A204.1 (cell line): ENCODE data around the gene ADD1.
"Not testable (repeated sequence)": the region's sequence is repeated elsewhere in the genome, so short reads cannot be mapped to it uniquely, and the experiment has no call there.

ENCODE experiments used
- FAIRE-seq: peaks from 2 replicates; lab custom pipeline; 2012; peaks lifted over from hg19 to GRCh38; lab: Jason Lieb, UNC

Gene ADD1

DNA sequence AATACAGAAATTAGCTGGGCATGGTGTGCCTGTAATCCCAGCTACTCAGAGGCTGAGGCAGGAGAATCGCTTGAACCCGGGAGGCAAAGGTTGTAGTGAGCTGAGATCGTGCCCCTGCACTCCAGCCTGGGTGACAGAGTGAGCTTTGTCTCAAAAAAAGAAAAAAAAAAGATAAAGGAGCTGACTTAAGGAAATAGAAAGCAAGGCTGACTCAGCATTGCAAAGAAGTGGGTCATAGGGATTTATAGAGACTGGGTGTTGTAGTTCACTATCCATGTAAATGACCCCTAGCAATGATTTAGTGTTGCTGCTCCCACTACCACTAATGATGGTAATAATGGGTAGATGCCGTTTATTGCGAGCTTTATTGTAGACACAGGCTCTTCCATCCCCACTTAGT, 47.6 kb downstream of the ADD1 start:
- no peak for FAIRE-seq

DNA sequence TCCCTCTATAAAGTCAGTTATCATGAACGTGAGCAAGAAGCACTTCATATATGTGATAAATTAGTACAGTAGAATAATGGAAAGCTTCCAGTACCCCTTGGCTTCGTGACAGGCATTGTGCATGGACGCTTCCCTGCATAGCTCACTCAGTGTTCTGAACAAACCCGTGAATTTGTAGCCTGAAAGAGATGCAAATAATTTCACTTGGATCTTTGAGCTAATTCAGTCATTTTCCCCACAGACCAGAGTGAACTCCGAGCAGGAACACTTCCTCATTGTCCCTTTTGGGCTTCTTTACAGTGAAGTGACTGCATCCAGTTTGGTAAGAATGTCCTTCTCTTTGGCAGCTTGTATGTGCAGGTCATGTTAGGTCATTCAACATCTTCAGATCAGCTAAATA, 50.1 kb downstream of the ADD1 start:
- FAIRE-seq, result no peak

DNA sequence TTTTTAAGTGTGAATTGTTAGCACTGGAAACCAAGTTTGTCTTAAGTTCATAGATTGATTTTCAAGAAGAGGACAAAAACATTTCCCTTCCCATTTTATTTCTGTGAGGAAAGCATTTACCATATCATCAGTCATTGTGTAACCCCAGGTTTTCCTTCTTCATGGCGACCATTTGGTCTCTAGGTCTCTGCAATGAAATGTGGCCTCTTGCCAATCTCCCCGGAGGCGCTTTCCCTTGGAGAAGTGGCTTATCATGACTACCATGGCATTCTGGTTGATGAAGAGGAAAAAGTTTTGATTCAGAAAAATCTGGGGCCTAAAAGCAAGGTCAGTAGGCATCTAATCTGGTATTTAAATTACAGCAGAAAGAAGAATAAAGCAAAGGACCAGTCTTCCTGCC, 54.4 kb downstream of the ADD1 start:
- FAIRE-seq, result no peak

DNA sequence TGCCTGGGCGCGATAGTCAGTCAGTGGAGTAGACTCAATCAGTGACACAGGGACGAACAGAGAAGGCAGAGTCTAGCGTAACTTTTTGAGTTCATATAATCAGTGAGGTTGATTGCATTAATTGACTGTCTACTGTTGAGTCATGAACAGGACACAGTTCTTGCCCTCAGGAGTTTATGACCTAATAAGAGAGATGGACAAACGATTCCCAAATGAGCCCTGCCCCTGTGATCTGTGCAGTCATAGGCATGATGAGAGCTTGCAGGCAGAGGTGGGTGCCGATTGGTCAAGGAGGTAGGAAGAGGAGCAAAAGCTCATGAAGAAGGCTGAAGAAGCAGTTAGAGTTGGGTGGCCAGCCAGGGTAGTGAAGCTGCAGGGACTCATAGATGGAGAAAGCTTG, 57.1 kb downstream of the ADD1 start:
- FAIRE-seq, result no peak

DNA sequence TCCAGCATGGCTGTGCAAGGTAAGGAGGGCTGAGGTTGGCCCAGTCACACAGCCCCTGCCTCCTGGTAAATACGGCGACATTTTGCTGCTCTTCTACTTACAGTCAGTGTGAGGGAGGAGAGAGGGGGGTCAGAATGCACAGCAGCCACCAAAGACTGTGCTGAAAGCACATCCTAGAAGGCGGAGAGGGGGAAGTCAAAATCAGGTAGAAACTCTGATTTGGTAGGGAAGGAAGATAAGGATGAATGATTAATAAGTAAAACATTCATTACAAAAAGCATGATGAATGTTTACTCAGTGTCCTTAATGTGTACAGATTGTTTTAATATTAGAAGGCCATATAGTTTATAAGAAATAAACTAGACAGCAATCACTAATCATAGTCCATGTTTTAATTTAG, 57.5 kb downstream of the ADD1 start:
- FAIRE-seq, result no peak

DNA sequence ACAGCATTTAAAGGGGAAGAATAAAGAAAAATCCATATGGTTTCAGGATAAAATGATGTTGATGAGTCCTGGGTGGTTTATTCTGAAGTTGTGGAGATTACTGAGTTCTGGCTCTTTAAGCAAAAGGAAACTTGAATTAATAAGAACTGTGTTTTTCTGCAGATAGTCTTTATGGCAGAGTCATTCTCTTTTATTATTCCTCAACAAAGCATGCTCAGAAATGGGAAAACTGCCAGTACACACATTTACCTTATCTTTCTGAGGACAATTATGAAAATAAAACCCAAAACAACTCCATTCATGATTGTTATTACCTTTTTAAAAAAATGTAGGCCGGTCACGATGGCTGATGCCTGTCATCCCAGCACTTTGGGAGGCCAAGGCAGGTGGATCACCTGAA, 58.5 kb downstream of the ADD1 start:
- FAIRE-seq, result no peak

DNA sequence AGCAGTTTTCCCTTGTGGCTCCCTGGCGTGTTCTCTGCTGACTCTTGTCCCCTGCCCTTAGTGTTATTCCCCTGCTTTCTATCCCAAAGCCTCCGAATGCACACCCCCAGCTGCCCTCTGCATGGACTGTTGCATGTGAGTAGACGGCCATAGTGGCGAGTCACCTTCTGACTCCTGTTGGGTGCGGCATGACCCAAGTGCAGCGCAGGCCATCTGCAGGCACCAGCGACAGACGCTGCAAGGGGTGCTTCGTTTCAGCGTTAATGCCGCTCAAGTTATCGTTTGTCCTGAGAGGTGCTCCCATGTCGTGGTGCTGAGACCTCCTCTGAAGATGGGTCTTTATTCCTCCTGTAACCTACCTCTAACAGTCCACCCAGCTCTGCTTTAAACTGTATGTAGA, 61.9 kb downstream of the ADD1 start:
- FAIRE-seq, result no peak

DNA sequence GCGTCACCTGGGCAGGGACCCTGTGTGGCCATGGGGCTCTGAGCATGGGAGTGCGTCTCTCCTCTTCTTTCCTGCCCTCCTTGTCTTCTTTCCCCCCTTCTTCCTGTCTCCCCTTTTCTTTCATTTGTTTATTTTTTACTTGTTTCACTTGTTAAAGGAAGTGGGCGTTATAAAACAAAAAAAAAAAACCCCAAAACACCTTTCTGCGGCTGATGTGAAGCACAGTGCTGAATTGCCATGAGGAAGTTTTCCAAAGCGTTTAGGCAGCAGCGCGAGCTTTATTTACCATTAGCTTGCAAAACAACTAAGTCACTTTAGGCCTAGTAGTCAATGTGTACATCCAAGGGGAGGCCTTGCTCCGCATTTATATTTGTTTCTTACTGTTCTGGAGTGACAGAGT, 62.6 kb downstream of the ADD1 start:
- no peak for FAIRE-seq

DNA sequence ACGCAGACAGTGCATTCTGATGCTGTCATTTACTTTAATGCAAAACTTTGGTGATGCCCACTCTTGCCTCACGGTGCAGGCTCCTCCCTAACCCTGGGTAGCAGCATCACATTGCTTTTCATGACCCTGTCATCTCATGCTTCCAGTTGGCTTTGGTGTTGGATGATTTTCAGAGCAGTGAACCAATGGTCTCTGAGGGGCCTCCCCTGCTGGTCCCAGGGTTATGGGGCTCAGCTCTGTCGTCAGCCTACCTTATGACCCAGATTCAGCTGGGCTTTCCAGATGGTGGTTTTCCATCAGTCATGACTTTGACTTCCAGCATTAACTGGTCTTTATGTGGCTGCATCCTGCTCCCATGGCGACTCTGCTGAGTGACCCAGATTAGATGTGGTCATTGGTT, 63.6 kb downstream of the ADD1 start:
- no peak for FAIRE-seq

DNA sequence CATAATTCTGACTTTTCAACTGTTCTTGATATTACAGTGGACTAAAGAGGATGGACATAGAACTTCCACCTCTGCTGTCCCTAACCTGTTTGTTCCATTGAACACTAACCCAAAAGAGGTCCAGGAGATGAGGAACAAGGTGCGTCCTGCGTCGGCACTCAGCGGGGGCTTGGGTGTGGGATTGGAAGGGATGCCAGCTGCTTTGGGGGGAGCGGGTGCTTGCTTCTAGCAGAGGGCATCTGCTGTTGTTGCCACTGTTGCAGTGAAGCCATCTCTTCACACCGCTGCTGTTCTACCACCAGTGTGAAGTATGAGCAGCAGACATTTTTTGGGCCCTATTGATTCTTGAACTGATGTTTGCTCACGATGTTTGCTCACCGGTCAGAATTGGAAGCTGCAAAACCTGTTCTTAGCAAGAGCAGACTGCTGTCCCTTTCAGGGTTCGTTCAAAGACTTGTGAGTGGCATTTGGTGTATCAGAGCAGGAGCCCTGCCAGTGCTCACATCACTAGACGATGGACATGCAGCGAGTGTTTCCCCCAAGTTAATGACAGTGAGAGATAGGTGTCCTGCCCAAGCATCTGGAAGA, 64.2 kb downstream of the ADD1 start:
- no peak for FAIRE-seq

DNA sequence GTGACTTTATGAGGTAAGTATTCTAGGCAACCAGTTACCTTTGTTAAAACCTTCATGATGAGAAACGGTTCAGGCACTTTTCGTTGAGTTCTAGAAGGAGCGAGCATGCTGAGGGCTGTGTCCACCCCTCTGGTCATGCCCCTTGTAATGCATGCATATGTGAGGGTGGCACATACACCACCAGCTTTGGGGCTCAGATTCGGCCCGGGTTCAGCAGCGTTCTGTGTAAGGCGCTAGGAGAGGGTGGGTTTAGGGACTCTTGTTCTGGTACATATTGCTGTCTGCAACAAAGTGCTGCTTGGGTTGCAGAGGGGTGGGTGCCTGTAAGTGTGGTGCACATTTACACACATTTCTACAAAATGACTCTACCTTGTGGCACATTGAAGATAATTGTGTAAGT, 65.0 kb downstream of the ADD1 start:
- FAIRE-seq, result no peak

DNA sequence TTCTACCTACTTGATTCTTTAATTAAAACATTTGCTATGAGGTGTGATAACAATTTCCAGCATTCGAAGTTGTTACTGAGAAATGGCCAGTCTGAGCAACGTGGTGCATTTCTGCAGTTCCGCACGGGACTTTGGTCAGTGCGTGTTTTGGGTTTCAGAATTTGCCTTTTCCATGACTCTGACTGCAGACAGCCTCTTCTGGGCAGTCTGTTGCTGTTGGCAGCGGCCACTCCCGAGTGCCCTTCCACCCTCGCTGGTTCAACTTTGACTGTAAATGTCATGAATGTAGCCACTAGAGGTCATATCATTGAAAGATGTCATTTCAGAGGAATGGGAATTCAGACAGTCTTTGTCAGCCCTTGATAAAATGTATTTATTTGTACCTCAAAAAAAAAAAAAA, 65.9 kb downstream of the ADD1 start:
- no peak for FAIRE-seq

DNA sequence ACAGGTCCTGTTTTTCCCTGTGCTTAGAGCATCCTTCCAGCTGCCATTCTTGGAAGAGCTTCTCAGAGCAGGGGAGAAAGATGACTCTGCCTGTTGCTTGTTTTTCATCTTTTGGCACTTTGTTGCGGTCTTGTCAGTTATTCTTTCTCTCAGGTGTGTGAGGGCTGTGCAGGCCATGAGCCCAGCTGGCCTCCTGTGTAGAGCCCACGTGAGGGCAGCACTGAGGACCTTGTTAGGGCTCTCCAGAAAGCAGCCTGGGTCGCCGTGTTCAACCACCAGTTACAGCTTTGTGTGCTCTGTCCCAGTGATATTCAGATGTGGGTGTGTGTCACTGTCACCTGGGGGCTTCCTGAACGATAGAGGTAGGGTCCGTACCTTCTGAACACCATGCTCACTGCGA, 66.8 kb downstream of the ADD1 start:
- FAIRE-seq, result no peak

DNA sequence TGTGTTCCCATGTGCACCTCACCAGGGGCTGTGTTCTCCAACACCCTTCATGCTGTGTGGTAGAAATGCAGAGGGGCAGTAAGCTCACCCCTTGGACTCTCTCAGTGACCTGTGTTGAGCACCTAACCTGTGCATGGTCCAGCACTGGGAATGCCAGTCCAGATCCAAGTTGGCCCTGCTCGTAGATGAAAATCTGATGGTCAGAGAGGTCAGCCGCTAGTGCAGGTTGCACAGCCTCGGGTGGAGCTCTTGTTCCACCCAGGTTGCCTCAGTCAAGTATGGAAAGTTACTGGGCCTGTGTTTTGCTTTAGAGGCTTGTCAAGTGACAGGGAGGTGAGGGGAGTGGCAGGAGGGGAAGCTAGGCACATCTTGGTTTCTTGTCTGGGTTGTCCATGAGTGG, 68.2 kb downstream of the ADD1 start:
- FAIRE-seq, result no peak

DNA sequence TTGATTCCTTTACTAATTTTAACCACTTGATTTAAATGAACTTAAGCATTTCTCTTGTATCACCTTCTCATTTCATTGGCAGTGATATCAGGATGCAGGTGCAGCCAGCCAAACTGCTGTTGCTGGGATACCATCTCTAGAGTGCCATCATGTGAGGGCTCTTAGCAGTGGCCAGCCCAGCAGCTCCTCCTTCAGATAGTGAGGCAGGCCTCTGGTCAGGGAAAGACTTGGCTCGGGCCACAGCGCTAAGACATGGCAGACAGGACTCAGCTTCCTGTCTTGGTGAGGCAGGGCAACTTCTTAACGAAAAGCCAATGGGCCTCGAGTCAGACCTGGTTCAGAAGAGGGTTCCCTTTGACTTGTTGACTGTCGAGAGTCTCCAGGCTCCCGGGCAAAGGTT, 69.5 kb downstream of the ADD1 start:
- FAIRE-seq, result no peak

DNA sequence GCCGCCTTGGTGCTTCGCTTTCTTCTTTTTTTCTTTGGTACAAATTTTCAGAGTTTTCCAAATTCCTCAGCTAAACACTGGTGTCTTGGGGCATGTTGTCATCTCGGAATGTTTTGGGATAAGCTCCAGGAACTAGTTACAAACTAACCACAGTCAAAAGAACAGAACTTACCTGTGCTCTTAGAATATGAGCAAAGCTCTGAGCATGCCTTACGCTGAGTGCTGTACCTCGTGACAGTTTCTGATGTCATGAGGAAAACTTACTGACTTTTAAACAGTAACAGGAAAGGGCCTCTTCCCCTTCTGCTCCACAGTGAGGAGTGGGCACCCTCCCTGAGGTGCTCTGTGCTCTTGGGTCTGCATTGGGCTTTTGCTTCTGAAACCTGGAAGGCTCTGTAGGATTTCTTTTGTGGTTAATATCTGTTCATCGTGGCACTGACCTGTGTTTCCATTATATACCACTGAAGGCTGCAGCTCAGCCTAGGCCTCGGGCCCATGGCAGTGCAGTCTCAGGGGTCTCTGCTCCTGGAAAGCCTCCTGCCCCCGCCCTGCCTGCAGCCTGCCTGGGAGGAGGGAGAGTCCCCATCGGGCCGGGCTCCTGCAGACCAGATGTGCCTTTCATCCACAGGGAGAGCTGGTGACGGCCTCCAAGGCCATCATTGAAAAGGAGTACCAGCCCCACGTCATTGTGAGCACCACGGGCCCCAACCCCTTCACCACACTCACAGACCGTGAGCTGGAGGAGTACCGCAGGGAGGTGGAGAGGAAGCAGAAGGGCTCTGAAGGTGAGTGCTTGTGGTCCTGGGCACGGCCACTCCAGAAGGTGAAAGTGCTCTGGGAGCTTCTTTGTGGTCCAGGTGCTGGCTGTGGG, 70.8 kb downstream of the ADD1 start:
- no peak for FAIRE-seq

DNA sequence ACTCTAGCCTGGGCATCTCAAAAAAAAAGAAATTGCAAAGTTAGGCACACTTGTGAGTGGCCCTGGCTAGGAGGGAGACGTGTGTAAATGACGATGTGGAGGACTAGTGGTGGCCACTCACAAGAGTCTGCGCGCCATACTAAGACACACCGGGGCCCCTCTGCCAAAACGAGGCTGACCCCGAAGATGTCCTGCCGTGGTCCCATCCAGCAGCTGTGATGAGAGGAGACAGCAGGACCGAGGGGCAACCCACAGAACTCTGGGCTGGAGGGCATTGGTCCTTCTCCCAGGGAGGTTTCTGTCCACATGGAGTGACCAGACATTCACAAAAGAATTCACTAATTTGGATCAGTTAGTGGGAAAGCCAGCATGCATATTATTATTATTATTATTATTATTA, 72.1 kb downstream of the ADD1 start:
- FAIRE-seq, result no peak

DNA sequence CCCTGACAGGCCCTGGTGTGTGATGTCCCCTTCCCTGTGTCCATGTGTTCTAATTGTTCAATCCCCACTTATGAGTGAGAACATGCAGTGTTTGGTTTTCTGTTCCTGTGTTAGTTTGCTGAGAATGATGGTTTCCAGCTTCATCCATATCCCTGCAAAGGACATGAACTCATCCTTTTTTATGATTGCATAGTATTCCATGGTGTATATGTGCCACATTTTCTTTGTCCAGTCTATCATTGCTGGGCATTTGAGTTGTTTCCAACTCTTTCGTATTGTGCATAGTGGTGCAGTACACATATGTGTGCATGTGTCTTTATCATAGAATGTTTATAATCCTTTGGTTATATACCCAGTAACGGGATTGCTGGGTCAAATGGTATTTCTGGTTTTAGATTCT, 73.1 kb downstream of the ADD1 start:
- not testable (repeated sequence) for FAIRE-seq

DNA sequence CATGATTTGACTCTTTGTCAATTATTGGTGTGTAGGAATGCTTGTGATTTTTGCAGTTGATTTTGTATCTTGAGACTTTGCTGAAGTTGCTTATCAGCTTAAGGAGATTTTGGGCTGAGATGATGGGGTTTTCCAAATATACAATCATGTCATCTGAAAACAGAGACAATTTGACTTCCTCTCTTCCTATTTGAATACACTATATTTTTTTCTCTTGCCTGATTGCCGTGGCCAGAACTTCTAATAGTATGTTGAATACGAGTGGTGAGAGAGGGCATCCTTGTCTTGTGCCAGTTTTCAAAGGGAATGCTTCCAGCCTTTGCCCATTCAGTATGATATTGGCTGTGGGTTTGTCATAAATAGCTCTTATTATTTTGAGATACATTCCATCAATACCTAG, 74.7 kb downstream of the ADD1 start:
- FAIRE-seq, result not testable (repeated sequence)

DNA sequence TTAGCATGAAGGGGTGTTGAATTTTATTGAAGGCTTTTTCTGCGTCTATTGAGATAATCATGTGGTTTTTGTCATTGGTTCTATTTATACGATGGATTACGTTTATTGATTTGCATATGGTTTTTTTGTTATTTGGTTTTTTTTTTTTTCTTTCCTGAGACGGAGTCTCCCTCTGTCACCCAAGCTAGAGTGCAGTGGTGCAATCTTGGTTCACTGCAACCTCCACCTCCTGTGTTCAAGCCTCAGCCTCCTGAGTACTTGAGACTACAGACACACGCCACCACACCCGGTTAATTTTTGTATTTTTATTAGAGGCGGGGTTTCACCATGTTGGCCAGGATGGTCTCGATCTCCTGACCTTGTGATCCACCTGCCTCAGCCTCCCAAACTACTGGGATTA, 75.1 kb downstream of the ADD1 start:
- not testable (repeated sequence) for FAIRE-seq

DNA sequence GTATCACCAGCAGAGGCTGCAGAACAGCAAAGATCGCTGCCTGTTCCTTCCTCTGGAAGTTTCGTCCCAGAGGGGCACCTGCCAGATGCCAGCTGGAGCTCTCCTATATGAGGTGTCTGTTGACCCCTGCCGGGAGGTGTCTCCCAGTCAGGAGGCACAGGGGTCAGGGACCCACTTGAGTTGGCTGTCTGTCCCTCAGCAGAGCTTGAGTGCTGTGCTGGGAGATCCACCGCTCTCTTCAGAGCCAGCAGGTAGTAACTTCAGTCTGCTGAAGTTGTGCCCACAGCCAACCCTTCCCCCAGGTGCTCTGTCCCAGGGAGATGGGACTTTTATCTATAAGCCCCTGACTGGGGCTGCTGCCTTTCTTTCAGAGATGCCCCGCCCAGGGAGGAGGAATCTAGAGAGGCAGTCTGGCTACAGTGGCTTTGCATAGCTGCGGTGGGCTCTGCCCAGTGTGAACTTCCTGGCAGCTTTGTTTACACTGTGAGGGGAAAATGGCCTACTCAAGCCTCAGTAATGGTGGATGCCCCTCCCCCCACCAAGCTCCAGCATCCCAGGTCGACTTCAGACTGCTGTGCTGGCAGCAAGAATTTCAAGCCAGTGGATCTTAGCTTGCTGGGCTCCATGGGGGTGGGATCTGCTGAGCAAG, 78.9 kb downstream of the ADD1 start:
- not testable (repeated sequence) for FAIRE-seq

DNA sequence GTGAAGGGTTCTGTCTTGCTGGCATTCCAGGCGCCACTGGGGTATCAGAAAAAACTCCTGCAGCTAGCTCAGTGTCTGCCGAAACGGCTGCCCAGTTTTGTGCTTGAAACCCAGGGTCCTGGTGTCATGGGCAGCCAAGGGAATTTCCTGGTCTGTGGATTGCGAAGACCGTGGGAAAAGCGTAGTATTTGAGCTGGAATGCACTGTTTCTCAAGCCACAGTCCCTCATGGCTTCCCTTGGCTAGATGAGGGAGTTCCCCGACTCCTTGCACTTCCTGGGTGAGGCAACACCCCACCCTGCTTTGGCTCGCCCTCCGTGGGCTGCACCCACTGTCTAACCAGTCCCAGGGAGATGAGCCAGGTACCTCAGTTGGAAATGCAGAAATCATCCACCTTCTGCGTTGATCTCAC, 79.5 kb downstream of the ADD1 start:
- FAIRE-seq, result no peak

DNA sequence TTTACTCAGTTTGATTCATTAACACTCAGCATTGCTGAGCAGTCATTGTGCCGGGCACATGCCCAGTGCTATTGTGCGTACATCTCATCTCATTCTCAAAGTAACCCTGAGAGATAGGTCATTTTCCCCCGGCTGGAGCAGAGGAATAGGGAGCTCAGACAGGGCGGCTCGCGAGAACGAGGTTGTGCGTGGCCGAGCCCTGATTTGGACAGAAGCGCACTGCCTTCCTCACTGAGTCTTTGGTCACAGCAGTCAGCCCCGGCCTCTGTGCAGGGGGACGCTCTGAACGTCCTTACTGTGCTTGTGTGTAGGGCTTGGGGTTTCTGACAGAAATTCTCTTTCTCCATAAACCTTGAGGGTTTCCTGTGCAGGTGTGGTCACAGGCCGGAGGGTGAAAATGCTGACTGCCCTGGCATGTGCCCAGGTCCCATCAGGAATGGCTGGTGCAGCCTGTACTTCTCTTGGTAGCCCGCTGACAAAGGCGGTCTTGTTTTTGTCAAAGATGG, 80.1 kb downstream of the ADD1 start:
- FAIRE-seq, result no peak

DNA sequence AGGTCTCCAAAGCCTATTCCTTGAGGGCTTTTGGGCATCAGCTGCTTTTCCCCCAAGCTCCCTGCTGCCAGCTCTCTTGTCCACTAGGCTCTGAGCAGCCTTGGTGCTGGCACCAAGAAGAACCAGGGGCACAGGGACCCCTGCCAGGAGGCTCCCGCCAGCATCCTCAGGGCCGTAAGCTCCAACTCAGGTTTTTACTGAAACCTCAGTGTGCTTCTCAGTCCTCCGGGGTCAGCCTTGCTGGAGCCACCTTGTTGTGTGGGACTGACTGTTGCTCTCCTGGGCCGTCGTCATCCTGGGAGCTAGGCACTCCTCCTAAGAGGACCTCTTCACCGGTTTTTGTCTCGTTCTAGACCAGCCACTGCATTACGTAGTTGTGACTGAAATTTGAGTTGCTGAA, 80.6 kb downstream of the ADD1 start:
- no peak for FAIRE-seq
